HS-27A (cell line): Measurements from ENCODE around the gene GRAMD1B.
"Not testable (repeated sequence)": the region's sequence is repeated elsewhere in the genome, so short reads cannot be mapped to it uniquely, and the experiment has no call there.

Source experiments
- DNase-seq: peaks from one replicate; pipeline ENCODE4 v3.0.0-alpha.2; 2012; ENCODE audit warnings: low read depth, missing footprints

The GRAMD1B gene

DNA sequence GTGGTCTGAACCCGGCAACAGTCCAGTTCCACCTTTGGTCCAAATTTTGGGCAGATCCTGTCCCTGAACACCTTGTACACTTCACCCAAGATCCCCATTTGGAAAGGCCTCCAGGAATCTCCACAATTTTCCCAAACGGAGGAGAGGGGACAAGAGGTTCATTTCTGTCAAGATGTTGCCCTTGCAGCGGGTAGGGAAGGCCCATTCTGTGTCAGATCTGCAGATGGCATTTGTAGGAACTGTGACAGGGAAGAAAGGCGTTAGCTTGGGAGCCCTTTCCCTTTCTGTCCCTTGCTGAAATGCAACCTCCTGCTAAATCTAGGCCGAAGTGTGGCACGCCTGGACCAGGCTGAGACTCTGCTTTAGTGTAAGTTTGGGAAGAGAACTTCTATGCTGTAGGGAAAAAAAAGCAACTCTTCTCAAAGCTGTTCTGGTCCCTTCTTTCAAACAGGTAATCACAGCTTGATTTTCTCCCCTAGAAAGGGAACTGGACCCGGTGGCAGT lies 138.3 kb downstream of the GRAMD1B start:
- DNase-seq, result no peak

DNA sequence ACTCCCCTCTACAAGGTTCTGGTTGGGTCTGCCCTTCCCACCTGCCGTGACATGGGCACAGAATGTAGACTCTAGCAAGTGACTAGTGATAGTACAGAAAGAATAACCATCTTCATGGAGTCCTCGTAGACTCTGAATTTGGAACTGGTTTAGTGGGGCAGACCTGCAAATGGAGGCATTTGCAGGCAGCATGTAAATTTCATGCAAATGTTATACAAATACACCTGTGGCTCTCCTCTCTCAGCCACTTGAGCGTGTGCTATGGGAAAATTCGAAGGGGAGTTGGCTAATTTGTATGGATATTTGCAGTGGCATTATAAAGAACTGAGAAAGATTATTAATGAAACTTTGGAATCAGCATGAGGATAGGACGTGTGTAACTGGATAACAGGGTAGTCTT lies 139.3 kb downstream of the GRAMD1B start:
- DNase-seq, result no peak

DNA sequence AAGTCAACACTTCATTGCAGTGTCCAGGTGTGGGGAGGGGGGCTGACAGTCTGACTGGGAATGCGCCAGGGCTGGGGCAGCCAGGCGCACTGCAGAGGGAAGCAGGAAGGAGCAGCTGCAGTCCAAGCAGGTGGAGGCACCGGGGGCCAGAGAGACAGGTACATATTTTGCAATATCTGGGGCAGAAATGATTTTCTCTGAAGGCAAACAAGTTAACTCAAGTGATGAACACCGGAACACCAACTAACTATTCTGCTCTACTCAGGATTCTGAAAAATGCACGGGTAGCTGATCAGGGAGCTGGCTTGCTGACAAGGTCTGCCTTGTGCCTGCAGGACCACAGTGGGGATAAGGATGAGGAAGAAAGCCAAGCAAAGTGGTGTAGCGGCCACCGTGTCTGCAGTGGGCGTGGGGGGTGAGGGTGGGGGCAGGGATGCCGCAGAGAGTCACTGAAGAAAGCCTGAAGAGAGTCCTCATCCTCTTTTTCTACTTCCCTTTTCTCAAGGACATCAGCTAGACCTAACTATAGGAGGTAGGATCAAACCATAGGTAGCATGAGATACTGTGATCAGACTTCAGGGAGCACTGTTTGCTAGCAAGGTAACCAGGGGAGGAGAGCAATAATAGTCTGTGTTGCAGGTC lies 141.0 kb downstream of the GRAMD1B start:
- DNase-seq, result no peak

DNA sequence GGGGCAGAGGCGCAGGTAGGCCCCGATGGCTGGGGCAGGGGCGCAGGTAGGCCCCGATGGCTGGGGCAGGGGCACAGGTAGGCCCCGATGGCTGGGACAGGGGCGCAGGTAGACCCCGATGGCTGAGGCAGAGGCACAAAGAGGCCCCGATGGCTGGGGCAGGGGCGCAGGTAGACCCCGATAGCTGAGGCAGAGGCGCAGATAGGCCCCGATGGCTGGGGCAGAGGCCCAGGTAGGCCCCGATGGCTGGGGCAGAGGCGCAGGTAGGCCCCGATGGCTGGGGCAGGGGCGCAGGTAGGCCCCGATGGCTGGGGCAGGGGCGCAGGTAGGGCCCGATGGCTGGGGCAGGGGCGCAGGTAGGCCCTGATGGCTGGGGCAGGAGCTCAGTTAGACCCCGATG lies 142.7 kb downstream of the GRAMD1B start:
- not testable (repeated sequence) for DNase-seq

DNA sequence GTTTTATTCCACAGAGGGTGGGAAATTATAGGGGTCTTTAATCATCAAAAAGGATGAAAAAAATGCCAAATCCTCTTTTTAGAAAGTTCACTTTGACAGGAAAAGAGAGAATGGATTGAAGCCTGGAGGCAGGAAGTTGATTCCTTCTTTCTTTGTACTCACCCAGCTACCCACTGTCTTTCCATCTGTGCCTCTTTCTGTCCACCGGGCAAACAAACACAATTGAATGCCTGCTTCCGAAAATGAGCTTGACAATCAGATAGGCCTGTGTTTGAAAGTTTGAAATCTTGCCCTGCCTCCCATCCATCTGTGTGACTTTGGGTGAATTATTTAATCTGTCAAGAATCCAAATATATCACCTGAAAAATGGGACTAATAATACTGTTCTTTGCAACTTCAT lies 143.2 kb downstream of the GRAMD1B start:
- DNase-seq, result no peak

DNA sequence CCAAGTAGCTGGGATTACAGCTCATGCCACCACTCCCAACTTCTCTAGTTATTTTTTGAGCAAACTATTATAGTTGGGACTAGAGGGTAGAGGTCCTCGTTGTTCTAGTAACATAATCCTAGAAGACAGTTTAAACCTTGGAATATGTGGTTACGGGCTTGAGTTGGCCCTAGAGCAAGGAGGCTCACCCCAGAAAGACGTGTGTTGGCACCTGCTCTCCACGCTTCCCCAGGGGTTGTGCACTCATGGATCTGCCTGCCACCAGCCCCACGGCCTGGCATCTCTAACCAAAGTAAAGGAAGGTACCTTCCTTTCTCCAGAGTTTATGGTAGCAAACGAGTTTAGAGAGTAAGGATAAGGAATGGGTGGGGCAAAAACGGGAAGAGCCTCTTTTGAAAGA lies 145.4 kb downstream of the GRAMD1B start:
- DNase-seq, result no peak

DNA sequence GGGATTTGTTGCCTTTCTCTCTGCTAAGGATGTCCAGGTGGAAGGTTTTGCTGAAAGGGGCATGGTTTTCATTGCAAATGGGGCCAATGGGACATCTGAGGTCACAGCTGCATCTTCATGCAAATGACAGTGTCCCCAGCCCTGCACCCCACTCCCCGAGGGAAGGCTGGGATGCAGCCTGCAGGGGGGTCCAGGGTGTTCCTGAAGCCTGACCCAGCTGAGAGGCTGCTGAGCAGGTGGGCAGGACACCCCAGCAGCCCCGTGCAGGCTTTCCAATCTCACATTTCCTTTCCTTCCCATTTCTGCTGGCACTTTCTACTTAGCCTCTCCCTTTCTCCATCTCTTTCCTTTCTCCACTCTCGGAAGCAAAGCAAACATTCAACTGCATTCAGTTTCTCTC lies 146.0 kb downstream of the GRAMD1B start:
- DNase-seq, result no peak

DNA sequence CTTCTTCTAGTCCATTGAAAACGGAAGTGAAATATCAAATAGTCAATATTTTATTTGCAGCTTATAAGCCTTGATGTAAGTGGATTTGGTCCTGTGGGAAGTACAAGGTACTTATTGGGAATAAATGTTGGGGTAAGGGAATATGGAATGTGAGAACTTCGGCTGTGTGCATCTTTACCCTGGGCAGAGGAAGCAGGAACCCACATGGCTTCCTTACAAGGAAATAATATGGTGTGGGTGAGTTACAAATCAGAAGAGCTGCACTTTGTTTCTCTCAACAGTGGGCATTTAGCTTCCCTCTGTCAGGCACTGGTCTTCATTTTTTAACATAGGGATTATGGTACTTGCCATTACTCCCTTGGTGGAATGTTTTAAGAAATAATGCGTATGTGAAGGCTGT lies 146.4 kb downstream of the GRAMD1B start:
- no peak for DNase-seq

DNA sequence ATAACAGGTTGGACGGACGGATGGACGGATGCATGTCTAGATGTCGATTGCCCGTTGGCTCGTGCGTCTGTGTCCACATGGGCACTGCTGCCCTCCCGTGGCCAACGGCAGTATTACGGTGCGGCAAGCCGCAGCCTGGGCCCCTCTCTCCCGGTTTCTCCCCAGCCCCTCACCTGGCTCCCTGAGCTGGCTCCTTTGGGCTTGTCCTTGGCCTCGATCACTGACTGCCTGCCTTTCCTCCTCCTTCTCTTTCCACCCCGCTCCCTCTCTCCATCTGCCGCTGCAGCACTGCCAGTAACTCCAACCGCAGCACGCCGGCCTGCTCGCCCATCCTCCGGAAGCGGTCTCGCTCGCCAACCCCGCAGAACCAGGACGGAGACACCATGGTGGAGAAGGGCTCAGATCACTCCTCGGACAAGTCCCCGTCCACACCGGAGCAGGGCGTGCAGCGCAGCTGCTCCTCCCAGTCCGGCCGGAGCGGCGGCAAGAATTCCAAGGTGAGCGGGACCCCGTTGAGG lies 147.1 kb downstream of the GRAMD1B start:
- no peak for DNase-seq

DNA sequence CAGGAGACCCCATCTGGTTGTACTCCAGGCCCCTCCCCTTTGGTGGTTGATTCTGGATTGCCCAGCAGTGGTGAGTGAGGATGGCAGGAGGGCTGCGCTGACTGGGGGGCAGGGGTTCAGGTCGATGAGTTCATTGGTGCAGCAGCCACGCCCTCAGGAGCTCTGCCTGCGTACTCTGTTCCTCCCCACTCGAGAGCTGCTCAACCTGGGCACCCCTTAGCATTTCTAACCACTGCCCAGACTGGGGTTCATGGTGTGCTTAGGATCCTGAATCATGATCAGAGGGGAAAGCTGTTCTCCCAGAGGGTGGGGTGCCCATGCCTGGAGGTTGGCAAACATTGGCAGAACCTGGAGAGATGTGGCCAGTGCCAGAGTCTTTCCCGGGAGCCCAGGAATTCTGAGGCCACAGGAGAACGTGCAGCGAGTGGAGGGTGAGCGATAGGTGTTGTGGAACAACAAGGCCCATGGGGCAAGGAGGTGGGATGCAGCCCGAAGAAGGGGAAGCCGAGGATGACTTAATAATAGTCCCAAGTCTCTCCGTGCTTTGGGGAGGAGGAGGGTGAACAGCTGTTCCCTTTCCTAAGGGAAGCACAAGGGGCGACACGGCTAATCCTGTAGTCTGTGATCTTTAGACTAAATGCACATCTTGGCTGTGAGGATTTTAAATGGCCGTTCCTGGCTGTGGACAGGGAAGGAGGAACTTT lies 148.9 kb downstream of the GRAMD1B start:
- DNase-seq, result no peak

DNA sequence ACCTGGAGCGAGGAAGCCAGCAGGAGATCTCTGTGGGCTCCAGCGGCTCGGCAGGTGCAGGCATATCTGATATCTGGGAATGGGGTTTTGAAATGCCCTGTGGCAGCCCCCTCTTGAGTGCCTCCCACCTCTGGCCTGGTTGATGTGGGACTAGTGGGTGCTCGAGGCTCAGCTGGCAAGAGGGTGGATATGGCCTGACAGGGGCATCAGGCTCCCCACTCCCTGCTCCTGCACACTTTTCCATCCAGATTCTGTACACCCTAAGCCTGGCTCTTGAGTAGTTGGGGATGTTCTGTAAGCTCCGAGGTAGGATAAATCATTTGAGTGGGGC lies 149.4 kb downstream of the GRAMD1B start:
- no peak for DNase-seq

DNA sequence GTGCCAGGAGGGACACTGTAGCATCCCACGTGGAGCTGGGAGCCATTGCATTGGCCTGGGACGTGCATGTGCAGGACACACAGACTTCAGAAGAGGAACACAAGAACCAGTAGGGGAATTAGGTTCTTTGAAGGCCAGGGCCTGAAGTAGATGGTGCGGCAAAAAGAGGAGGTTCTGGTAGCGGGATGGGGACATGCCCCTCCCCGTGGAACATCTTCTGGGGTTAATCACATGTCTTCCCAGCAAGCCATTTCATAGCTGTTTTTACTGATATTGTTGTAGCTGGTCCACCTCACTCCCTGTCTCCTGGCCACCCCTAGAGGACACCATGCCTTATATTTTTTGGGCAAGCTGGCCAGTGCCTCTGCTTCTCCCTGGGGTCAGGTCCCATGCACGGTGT lies 150.1 kb downstream of the GRAMD1B start:
- DNase-seq, result no peak

DNA sequence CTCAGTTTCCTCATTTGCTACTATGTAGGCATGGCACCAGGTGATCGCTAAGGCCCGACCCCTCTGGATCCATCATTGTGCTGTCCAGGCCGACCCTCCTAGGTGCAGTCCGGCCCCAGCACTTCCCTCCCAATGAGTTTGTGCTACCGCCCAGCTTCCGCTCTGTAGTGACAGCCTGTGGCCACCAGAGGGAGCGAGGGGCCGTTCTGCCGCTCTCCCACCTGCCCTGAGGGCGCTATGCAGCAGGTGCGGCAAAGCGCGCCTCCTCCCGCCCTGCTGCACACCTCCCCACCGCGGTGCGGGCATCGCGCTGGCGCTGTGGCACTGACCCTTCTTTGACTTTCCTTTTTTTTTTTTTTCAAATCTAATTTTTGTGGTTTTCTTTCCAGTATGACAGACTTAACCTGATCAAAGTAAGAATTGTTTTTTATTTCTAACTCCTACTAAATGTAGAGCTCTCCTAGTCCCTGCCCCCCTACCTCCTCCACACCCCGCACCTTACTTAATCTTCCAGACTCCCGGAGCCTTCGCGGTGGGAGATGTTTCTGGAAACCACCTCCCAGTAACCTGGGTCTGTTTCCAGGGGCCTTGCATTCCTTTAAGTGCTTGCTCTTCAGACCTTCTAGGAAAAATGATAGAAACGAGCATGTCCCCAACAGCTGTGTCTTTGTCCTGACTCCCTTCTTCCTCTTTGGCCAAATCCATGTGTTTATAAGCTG lies 150.6 kb downstream of the GRAMD1B start:
- no peak for DNase-seq

DNA sequence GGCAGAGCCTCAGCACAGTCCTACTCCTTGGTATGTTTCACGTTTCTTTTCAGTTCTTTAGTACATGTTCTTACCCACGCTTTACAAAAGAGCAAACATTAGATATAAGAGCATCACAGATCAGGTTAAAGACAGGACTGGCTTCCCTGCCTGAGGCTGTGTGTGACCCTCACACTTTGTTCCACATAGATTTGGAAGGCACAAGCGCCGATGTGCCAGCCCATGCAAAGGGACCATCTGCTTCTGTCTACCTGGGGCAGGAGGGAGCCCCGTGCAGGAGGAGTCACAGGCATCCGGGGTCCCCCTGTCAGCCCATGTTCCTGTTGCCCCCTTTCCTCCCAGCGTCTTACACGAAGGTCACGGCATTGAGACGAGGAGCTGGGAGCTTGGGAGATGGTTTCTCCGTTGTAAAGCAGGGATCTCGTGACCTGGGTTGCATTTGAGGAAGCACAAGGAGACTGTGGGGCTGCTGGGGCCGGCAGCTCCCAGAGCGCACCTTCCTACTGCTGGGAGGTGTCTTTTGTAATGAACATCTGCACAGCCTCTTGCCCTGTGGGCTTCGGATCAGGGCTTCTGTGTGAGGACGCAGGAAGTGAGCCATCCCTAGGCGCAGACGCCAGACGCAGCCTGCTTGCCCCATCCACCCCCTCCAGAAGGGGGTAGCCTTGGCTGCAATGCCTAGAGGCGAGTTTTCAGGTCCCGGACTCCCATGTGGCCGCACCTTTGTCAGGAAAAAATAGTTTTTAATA lies 151.8 kb downstream of the GRAMD1B start:
- no peak for DNase-seq

DNA sequence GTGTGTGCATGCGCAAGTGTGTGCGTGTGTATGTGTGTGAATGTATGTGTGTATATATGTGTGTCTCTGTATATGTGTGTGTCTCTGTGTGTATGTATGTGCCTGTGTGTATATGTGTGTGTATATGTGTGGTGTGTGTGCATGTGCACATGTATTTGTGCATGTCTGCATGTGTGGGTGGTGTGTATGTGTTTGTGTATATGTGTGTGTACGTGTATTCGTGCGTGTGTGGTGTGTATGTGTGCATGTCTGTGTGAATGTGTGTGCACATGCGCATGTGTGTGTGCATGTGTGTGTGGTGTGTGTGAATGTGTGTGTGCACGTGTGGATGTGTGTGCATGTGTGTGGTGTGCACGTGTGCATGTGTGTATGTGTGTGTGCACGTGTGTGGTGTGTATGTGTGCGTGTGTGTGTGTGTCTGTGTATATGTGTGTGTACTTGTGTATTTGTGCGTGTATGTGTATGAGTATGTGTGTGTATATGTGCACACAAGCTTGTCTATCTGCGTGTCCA lies 153.0 kb downstream of the GRAMD1B start:
- no peak for DNase-seq

DNA sequence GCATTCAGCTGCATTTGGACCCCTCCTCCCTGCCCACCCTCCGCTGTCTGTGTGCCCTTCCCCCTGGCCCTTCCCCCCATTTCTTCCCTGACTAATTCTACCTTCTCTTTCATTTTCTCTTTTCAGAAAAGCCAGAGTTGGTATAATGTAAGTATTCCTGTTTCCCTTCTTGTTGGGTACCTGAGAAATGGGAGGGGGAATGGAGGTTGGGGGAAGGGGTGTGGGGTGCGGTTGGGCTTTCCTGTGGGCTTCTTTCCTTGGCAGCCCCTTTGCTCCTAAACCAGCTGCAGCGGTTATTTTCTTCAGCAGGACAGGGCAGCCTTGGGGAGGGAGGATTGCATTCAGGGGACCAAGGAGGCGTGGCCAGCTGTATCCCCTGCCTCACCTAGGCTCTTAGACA lies 154.1 kb downstream of the GRAMD1B start:
- DNase-seq, result no peak

DNA sequence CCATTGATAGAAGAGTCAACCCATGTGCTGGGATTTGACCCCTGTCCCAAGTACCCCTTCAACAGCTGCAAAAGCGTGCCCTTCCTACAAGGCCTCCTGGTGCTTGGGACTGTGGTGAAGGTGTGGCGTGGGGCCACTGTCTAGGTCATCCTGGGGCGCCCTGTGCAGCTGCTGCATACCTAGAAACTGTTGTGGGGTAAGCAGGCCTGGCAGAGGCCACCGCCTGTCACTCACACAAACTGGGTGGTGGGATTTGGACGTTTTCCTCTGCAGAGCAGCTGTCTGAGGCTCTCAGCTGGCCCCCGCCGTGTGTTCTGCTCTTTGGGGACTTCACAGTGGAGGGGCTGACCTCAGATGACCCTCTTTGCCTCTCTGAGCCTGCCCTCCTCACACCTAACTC lies 154.7 kb downstream of the GRAMD1B start:
- DNase-seq, result no peak

DNA sequence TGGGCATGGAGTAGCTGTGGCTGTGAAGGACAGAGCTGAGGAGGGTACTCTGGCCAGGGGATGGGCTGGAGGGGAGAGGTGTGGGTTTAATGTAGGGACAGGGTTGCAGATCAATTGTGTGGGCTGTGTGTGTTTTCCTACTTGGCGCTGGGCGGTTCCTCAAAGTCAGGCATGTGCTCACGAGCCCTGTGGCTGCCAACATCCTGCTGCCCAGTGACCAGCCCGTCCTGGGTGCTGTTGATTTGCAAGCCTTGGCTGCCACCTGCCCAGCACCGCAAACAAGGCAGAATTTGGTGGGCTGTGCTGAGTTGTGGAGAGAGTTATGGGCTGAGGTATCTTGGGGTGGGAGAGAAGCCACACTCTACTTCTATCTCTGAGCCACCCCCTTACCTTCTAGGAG lies 155.1 kb downstream of the GRAMD1B start:
- DNase-seq, result no peak

DNA sequence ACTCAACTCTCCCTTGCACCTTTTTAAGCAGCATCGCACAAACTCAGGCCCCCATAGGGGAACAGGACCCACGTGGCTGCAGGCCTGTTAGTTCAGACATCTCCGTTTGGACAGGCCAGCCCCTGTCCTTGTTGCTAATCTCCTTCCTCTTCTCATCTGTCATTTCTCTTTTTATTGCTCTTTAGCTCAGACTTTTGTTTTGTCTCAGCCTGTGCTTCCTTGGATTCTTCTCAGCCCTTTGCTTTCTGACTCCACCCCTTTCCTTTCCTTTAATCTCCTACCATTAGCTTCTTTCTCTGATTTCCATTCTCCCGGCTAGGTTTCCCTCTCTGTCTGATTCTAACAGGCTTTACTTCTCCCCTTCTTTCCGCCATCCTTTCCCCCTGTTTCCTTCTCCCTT lies 155.6 kb downstream of the GRAMD1B start:
- DNase-seq, result no peak

DNA sequence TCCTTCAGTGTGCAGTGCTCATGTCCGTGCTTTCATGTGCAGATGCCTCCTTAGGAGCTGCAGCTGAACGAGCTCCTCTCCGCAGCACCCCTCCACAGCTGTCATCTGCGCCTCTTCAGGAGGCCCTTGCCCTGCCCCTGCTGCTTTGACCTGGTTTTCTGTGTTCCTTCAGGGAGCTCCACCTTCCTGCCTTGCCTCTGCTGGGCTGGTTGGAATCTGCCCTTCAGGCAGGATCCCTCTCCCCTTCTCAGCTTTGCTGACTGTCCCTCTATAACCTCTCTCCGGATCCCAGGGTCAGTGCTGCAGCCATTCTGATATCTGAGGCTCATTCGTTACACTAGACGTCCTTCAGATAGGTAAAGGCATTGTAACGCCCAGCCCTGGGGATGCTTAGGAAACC lies 156.5 kb downstream of the GRAMD1B start:
- DNase-seq, result no peak

DNA sequence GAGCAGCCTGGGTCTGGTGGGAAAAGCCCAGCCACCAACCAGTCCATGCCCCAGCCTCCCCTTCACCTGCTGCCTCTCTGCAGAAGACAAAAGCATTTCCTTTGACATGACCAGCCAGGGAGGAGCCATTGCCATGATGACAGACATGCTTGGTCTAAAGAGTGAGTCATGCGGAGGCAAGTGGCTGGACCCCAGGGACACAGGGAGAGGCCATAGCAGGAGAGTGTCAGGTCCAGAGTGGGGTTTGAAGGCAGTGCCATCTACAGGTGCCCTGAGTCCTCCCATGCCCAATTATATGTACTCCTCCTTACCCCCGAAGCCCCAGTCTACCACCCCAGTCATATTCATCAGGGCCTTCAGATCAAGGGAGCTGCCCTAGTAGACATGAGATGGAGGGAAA lies 157.0 kb downstream of the GRAMD1B start:
- no peak for DNase-seq

DNA sequence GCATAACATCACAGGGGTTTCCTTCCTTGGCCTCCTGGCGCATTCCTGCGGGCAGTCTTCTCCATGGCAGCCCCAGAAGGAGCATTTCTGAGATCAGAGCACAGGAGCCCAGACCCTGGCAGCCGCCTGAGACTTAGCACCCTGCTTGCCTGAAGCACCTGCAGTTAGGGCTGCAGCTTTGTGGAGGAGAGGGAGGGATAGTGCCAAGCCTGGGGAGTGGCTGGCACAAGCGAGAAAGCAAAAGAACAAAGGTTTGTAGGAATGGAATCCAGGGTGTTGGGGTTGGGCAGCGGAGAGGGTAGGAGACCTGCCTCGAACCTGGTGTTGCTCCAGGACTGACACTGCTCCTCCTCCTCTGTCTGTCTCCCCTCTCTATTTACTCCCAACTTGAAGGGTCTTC lies 157.5 kb downstream of the GRAMD1B start:
- no peak for DNase-seq
